HG03039 (cell line): ENCODE results near the gene MAN1C1.

ENCODE experiments used
- ATAC-seq: cut with Tn5 transposase; IDR thresholded peaks from one replicate; pipeline ENCODE4 v1.9.1; 2021; ENCODE audit warnings: mild to moderate bottlenecking, moderate library complexity; ENCODE audit not compliant: unreplicated experiment

Gene MAN1C1

GRCh38 chr1:25616095-25616986 lies at the start of gene MAN1C1:
MAN1C1 (plus strand) TSS chr1:25616791; CDS start chr1:25617798, 1,007 bp downstream.
- peak; percentile 61 for ATAC-seq

- ATAC-seq = no peak
Observed at GRCh38 chr1:25567710-25568089, 48.9 kb upstream of the MAN1C1 start.

DNA sequence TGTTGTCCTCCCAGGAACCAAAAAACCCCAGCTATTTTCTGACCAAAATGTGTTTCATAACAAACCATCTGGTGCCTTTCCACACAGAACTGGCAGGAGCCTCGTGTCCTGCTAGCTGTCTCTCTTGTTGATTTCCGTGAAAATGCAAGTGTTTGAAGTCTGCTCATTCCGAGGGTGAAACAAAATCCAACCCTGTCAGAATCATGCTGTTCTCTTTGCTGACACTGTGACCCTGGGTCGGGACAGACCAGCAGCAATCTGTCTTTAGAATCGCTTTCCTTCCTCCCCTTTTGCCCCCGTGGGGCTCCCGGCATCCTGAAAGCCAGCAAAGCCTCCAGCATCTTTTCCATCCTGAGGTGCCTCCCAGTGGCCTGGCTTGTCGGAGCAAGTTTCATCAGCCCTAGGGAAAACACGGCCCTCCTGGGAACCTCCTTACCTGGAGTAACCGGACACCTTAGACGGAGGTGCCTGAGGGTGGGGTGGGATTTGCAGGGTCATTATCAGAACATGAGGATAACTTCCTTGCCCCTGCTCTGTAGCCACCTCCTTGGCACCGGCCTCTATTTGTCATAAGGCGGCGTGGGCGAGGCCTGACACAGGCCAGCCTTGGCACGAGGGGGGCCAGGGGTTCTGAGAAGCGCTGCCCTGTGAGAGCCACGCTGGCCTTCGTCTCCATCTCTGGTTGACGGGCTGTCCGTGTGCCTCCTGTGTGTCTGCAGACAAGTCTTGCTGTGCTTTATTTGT lies 48.3 kb upstream of the MAN1C1 start:
- ATAC-seq = no peak

DNA sequence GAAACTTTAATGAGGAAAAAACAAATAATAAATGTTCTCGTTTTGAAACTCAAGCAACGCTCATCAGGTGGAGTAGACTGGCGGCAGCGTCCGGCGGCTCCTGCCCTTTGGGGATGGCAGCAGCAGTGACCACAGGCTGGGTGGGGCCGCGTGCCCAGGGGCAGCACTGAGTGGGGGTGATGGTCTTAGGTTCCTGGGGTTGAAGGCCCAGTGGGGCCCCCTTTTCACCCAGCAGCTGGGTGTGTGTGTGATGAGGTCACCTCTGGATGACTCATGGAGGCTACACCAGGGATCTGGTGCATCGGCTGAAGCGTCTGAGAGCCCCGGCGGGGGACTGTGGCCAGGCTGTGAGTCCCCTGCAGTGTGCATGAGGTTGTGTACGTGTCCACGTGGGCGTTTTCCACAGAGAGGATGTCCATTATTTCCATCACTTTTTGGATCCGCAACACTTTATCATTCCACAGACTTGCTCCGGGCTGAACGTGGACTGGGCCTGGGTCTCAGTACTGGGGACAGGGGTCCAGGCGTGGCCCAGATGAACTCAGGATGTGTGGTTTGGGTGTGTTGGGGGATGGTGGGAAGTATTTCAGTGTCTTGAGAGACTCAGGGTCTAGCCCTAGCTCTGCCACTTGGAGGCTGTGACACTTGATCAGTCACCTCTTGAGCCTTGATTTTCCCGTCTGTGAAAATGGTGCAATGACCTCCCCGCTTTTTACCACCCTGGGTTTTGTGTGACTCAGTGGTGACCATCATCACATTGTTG lies 47.6 kb upstream of the MAN1C1 start:
- ATAC-seq = no peak

- no peak for ATAC-seq
Observed at GRCh38 chr1:25569597-25570396, 46.8 kb upstream of the MAN1C1 start.

- no peak for ATAC-seq
Observed at GRCh38 chr1:25570798-25571521, 45.6 kb upstream of the MAN1C1 start.

GRCh38 chr1:25571522-25571970 lies 45.0 kb upstream of the MAN1C1 start:
- no peak for ATAC-seq

DNA sequence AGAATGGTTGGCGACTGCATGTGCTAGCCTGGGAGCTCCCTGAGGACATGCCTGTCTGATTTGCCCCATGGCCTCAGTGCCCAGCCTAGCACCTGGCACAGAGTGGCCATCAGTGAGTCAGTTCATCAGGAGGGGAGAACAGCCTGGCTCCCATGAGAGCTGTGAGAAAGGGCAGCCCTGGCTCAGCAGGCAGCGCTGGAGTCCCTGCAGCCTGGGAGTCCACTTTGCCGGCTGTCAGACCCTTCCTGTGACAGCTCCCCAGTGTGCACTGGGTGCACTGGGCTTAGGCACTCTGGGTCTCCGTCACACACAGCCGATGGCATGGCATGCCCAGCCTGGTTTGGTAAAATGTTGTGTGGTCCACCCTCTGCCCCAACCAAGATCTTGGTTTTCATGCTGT lies 44.5 kb upstream of the MAN1C1 start:
- ATAC-seq = no peak

DNA sequence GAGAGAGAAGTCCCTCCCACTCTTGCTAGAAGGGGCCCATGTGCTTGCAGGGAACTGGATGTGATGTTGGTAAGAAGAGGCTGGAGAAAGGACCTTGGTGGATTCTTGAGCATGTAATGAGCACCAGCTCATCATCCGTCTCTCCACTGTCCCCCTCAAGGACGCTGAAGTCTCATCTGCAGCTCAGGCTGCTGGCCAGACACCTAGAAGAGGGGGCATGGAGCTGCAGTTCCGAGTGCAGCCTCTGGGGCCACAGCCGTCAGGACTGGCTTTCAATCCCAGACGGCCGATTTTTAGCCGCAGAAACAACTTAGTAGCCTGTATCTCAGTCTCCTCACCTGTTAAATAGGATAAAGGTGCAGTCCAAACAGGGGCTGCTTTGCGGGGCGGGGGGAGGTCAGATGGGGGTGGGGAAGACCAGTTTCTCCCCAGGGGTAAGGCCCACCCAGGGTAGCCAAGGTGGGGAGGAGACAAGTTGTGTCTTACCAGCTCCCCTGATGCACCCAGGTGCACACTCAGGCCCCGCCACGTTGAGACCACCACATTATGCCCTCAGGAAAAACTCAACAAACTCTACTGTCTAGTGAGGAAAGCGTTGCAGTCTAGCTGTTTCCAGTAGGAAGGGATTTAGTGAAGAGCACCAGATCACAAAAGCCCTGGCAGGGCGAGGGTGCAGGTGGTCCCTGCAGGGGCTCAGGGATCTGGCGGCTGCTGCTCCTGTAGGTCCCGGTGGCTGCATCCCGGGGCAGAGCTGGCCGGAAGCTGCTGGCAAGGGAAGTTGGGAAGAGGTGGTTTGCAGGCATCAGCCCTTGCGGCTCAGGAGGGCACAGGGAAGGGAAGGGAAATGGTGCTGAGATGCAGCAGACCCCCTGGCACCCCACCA lies 43.6 kb upstream of the MAN1C1 start:
- no peak for ATAC-seq

GRCh38 chr1:25573591-25573930 lies 43.0 kb upstream of the MAN1C1 start:
- ATAC-seq = no peak

DNA sequence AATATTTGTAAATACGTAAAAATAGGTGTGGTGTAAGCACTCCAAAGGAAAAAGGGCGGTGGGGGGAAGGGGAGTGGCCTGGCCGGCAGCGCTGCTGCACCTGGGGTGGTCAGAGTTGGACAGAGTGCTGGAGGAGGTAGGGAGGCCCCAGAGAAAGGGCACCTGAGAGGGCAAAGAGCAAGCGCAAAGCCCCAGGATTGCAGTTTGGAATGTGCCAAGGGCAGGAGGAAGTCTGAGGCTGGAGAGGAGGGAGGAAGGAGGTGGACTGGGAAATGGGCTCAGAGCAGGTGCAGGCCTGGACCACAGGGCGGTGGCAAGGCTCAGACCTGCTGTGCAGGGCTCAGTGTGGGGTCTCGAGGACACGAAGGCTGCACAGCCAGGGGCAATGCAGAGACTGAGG lies 42.6 kb upstream of the MAN1C1 start:
- no peak for ATAC-seq

DNA sequence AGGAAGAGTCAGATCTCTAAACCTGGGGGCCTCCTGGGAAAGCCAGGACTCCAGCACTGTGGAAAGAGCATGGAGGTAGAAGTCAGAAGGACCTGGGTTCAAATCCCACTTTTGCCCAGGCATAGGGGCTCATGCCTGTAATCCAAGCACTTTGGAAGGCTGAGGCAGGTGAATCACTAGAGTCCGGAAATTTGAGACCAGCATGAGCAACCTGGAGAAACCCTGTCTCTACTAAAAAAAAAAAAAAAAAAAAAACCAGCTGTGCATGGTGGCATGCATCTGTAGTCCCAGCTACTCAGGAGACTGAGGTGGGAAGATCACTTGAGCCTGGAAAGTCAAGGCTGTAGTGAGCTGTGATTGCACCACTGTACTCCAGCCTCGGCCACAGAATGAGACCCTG lies 41.4 kb upstream of the MAN1C1 start:
- ATAC-seq = no peak

DNA sequence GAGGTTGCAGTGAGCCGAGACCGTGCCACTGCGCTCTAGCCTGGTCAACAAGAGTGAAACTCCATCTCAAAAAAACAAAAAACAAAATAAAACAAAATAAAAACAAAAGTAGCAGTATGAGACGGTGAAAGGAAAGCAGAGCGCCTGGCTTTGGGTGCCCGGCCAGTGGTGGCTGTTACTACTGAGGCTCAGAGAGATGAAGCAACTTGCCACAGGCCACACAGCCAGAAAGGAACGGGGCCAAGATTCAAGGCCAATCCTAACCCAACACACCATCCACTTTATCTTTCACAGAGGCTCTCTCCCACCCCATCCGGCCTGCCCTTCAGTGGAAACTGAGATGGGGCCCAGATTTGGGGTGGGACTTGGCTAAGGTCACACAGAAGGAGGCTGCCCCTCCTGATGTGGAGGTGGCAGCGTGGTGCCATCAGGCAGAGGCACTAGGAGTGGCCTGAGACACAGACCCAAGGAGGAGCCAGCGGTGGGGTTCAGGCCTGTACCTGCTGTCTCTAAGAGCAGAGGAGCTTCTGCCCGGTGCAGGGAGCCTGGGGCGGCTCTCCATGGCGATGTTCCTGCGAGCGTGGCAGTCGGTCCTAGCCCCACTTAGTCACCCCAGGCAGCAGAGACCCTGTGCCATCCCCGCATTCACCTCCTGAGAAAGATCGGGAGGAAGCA lies 40.0 kb upstream of the MAN1C1 start:
- ATAC-seq = no peak

DNA sequence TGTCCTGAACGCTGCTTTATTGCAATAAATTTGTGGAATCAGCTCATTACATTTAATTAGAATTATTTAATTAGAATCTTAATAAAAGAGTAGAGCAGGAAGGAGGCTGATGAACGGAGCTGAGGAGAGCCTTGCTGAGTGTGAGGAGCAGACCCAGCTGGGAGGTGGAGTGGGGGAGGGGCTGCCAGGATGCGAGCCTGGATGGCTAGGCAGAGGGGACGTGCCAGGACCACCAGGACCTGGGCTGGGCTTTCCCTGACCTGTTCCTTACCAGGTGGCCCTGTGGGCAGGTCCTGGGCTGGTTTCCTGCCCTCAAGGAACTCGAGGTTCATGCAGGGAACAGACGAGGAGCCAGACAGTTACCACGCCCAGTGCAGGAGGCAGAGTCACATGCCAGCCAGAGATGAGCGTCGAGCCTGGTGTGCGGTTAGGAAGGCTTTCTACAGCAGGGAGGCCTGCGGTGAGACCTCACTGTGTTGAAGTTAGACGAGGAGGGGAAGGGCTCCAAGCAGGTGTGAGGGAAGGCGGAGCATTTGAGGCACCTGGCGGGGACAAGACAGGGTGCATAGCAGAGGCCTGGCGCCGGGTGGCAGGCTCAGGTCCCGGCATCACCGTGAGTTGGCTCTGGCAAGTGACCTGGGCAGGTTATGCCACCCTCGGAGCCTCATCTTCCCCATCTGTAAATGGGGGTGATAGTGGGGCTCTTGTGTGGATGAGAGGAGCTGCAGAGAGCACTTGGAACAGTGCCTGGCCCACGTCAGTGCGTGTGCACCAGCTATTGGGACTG lies 39.3 kb upstream of the MAN1C1 start:
- no peak for ATAC-seq

DNA sequence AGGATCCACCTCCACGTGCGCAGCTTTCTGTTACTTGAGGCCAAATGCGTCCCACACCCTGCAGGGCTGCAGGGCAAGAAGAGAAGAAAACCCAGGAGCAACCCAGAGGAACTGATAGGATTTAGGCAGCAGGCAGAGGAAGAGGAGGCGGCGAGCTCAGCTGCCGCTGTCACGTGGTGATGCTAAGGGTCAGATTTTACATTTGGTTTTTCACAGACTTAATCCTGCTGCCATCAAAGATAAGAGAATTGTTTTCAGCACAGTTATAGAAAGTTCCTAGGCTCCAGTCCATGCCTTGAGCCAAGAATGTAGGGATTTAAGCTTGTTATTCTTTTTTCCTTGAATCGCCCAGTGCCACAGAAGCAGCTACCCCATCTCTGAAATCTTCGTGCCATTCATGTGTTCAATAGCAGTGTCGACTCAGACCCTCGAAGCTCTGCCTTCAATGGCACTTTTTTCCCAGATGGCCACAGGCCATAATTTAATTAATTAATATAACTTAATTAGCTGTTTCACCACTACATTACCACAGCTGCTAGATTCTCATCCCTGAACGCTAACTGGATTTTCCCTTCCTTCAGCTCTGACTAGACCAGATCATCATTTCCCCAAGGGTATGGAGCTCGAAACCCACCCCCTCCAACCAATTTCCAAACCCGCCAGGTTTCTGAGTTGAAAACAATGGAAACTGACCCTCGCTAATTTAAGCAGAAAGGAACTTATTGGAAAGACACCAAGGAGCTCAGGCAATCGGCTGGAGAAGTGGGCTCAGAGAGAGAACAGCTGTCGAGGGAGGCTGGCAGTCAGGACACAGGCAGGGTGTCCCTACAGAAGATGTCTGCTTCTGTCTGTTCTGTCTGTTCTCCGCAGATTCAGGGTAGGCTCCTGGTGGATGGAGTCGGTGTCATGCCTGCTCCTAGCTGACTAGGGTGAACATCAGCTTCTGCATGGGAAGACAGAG lies 37.0 kb upstream of the MAN1C1 start:
- no peak for ATAC-seq

GRCh38 chr1:25580927-25581326 lies 35.7 kb upstream of the MAN1C1 start:
- no peak for ATAC-seq

DNA sequence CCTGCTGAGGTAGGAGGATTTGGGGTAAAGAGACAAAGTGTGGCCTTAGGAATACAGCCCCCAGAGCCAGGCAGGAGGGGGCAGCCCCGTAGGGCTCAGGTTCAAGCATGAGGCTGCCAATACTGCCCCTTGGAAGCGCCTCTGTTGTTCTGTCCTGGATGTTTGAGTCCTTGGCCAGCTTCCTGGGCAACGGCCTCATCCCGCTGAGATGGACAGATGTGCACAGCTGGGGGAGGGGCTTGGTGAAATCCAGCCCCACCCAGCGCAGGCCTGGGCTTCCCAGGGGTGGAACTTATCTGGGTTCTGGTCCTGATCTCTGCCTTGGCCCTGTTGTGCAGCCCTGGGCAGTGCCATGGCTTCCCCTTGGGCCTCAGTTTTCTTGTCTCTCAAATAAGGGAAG lies 34.8 kb upstream of the MAN1C1 start:
- no peak for ATAC-seq
